Measurements from ENCODE around the gene TALDO1. TPM values are rescaled to one million over a fixed set of nuclear protein-coding genes. Genes with fewer than 3 reads are reported as not detected.

TALDO1 gene
- total and polyA plus RNA-seq, 2 donors (not counting 3 experiments of a cell fraction or from before 2014, with no cell fraction given), result 211 to 294 TPM

- H3K4me2 ChIP-seq (ENCODE audit: insufficient read depth, low read length), result no peak overlapping the region
- TF ChIP-seq MAX (IDR thresholded peaks at IDR 0.05; ENCODE audit: insufficient read depth, insufficient read length), result no peak
- no peak for TF ChIP-seq MYC (IDR thresholded peaks at IDR 0.05; ENCODE audit: low read depth, low read length)
- TF ChIP-seq POLR2A (IDR thresholded peaks at IDR 0.05; ENCODE audit: low read depth, low read length), result no peak
- TF ChIP-seq GATA2 (IDR thresholded peaks at IDR 0.05; ENCODE audit: insufficient read depth, insufficient read length, low read depth, low read length), result no peak
- TF ChIP-seq CTCF (IDR thresholded peaks at IDR 0.05; ENCODE audit: extremely low read depth in 1 of 2, insufficient read depth in 1 of 2, low read depth in 1 of 2, low read length in 2 of 2), result no peak
- TF ChIP-seq JUN (IDR thresholded peaks at IDR 0.05; ENCODE audit: borderline replicate concordance, insufficient read depth, insufficient read length, low read depth), result no peak
- TF ChIP-seq FOS (IDR thresholded peaks at IDR 0.05; ENCODE audit: borderline replicate concordance, insufficient read depth, low read length), result no peak
- TF ChIP-seq POLR2AphosphoS5 (IDR thresholded peaks at IDR 0.05; ENCODE audit: insufficient read depth, low read depth, low read length), result no peak
- no peak for TF ChIP-seq EZH2 (IDR thresholded peaks at IDR 0.05; ENCODE audit: borderline replicate concordance, low read depth, low read length, severe bottlenecking)
- dilution Hi-C loops (cut with MboI; ENCODE audit: extremely low pct_ligation_motif_present, low sequenced_read_pairs), result no loop called here
- H4K20me1 ChIP-seq (replicated peaks; ENCODE audit: control insufficient read depth, extremely low read depth, insufficient read depth, low read length), result no peaks in the 10 kb centered on the region
- no peak for DNase-seq (ENCODE audit: low read depth, low spot score)
- ChIA-PET CTCF (interaction anchor here (0.6 kb wide), 1 partner anchor 18 kb away, joined by 3 read pairs; no protein-coding TSS in a partner anchor), POLR2A (no interaction called here)
- H3K4me1 ChIP-seq (ENCODE audit: control insufficient read depth, extremely low read depth, insufficient read depth, low read length), result peaks cover 5% of the 10 kb centered on the region
- H3K9ac ChIP-seq (replicated peaks; ENCODE audit: extremely low read depth, insufficient read depth, low read length), result no peak overlapping the region
- no peak overlapping the region for H2AFZ ChIP-seq (ENCODE audit: low read depth, low read length)
- H3K36me3 ChIP-seq (ENCODE audit: control insufficient read depth in 2 of 2, extremely low read depth in 1 of 2, insufficient read depth in 2 of 2, low read length in 2 of 2), result no peaks in the 10 kb centered on the region
- no peak for FAIRE-seq
- no peak overlapping the region for H3K4me3 ChIP-seq (replicated peaks in 1 of 3; ENCODE audit: insufficient read depth in 1 of 3, low read depth in 1 of 3, low read length in 3 of 3)
- H3K27me3 ChIP-seq (ENCODE audit: control insufficient read depth in 2 of 2, insufficient read depth in 2 of 2, low read length in 2 of 2), result no peaks in the 10 kb centered on the region
- no peaks in the 10 kb centered on the region for H3K9me1 ChIP-seq (replicated peaks; ENCODE audit: control insufficient read depth, extremely low read depth, insufficient read depth, low read length)
- H3K27ac ChIP-seq (ENCODE audit: insufficient read depth, low read depth, low read length), result no peak overlapping the region
- H3K79me2 ChIP-seq (ENCODE audit: control insufficient read depth, insufficient read depth, low read length), result no peaks in the 10 kb centered on the region
- BruUV-seq (replicated peaks), result no TSS peak
- H3K9me3 ChIP-seq (replicated peaks; ENCODE audit: control insufficient read depth, insufficient read depth, low read length), result no peaks in the 10 kb centered on the region
- intact Hi-C loops (cut with micrococcal nuclease), result no loop called here
Measured at GRCh38 chr11:708511-708910, 38.8 kb upstream of the TALDO1 start.

Data from endothelial cell of umbilical vein (primary cell).